Posterior cingulate gyrus (tissue), 11 donors: ENCODE data around the gene ATP5F1E.
"Not testable (repeated sequence)": the region's sequence is repeated elsewhere in the genome, so short reads cannot be mapped to it uniquely, and the experiment has no call there.

Source experiments
- DNase-seq, 10 donors: peaks; one replicate each; pipeline versions ENCODE4 v3.0.0 to v3.0.0-alpha.2; 2020 to 2021; ENCODE audit warnings: mixed read lengths in 3 of 10
- intact Hi-C: fragments of 100-400 bp; cut with DNase I; formaldehyde crosslinking; loops from one replicate; pipeline ENCODE4 v1.15.1; 2023

Gene ATP5F1E

GRCh38 chr20:59043698-59044097 is 11.6 kb upstream of the ATP5F1E start:
- intact Hi-C loops = loop anchor here (2.0 kb wide), 1 partner anchor 153 kb away; no protein-coding TSS in a partner anchor
- no peak for DNase-seq

- DNase-seq = peak; percentile 73 to 98 (median 87)
- intact Hi-C loops = loop anchor here (1.0 to 2.0 kb wide), 2 partner anchors 11 to 152 kb away; partner anchors contain the start of gene ATP5F1E
Measured at GRCh38 chr20:59042796-59043631, 10.9 kb upstream of the ATP5F1E start.

GRCh38 chr20:59042151-59042795 is 10.1 kb upstream of the ATP5F1E start, which contains the start of gene PRELID3B:
PRELID3B (minus strand) TSS chr20:59042786; CDS start chr20:59042730, 56 bp downstream.
- no peak for DNase-seq
- intact Hi-C loops = loop anchor here (1.0 to 2.0 kb wide), 2 partner anchors 10 to 151 kb away; partner anchors contain the start of gene ATP5F1E

GRCh38 chr20:59041487-59041886 is 9.4 kb upstream of the ATP5F1E start:
- intact Hi-C loops, DNase-seq: not testable (repeated sequence)

GRCh38 chr20:59040667-59041066 is 8.5 kb upstream of the ATP5F1E start:
- intact Hi-C loops = no loop called here
- DNase-seq = no peak

- DNase-seq = no peak
- intact Hi-C loops = no loop called here
Measured at GRCh38 chr20:59039233-59039632, 7.1 kb upstream of the ATP5F1E start.

GRCh38 chr20:59037386-59037785 is 5.3 kb upstream of the ATP5F1E start:
- intact Hi-C loops = no loop called here
- no peak for DNase-seq

GRCh38 chr20:59035381-59035780 is 3.2 kb upstream of the ATP5F1E start:
- intact Hi-C loops = no loop called here
- no peak for DNase-seq

GRCh38 chr20:59033616-59034165 is 1.6 kb upstream of the ATP5F1E start:
- no peak for DNase-seq
- intact Hi-C loops = loop anchor here (5.0 kb wide), 1 partner anchor 51 kb away; the partner anchor contains the start of gene NELFCD

GRCh38 chr20:59033093-59033492 is 958 bp upstream of the ATP5F1E start:
- intact Hi-C loops = loop anchor here (5.0 kb wide), 1 partner anchor 51 kb away; the partner anchor contains the start of gene NELFCD
- no peak for DNase-seq

GRCh38 chr20:59032713-59033059 is 551 bp upstream of the ATP5F1E start:
- intact Hi-C loops = loop anchor here (1.0 to 5.0 kb wide), 2 partner anchors 10 to 50 kb away; partner anchors contain the start of genes NELFCD and PRELID3B

GRCh38 chr20:59031564-59032022 is 542 bp downstream of the ATP5F1E start:
- DNase-seq = no peak
- intact Hi-C loops = loop anchor here (1.0 to 5.0 kb wide), 2 partner anchors 11 to 49 kb away; partner anchors contain the start of genes NELFCD and PRELID3B

More at GRCh38 chr20:59032713-59033059, 551 bp upstream of the ATP5F1E start:
- peak in 1 of 10 donors; percentile 64 for DNase-seq

- no peak for DNase-seq
- intact Hi-C loops = loop anchor here (5.0 kb wide), 1 partner anchor 49 kb away; the partner anchor contains the start of gene NELFCD
Measured at GRCh38 chr20:59030911-59031563, 1.1 kb downstream of the ATP5F1E start.

- intact Hi-C loops = no loop called here
- no peak for DNase-seq
Measured at GRCh38 chr20:59028812-59029211, 3.3 kb downstream of the ATP5F1E start.

GRCh38 chr20:59027741-59028320 is 4.3 kb downstream of the ATP5F1E start:
- intact Hi-C loops = no loop called here
- no peak for DNase-seq

- intact Hi-C loops = no loop called here
- peak in 1 of 10 donors; percentile 55 for DNase-seq
Measured at GRCh38 chr20:59026904-59027740, 5.0 kb downstream of the ATP5F1E start.

GRCh38 chr20:59025511-59025910 is 6.6 kb downstream of the ATP5F1E start:
- no peak for DNase-seq
- intact Hi-C loops = no loop called here

GRCh38 chr20:59025086-59025485 is 7.0 kb downstream of the ATP5F1E start:
- no peak for DNase-seq
- intact Hi-C loops = no loop called here

GRCh38 chr20:59024111-59024530 is 8.0 kb downstream of the ATP5F1E start:
- intact Hi-C loops = no loop called here
- DNase-seq = peak in 1 of 10 donors; percentile 76
